DND-41 (cell line): ENCODE results near the gene DLST.

Source experiments
- EZH2 ChIP-seq: IDR thresholded peaks from 3 replicates; pipeline ENCODE4 v1.6.1; 2012; ENCODE audit warnings: borderline replicate concordance, low read depth, mild to moderate bottlenecking, moderate library complexity, low read length, inconsistent platforms; ENCODE audit not compliant: severe bottlenecking
- TF ChIP-seq, protein P1 (sequence below): IDR thresholded peaks from 2 replicates; pipeline ENCODE4 v1.5.1; 2012; ENCODE audit warnings: borderline replicate concordance, low read length, moderate library complexity, mild to moderate bottlenecking; ENCODE audit not compliant: poor library complexity, severe bottlenecking; ENCODE audit errors: extremely low read depth

DNA sequence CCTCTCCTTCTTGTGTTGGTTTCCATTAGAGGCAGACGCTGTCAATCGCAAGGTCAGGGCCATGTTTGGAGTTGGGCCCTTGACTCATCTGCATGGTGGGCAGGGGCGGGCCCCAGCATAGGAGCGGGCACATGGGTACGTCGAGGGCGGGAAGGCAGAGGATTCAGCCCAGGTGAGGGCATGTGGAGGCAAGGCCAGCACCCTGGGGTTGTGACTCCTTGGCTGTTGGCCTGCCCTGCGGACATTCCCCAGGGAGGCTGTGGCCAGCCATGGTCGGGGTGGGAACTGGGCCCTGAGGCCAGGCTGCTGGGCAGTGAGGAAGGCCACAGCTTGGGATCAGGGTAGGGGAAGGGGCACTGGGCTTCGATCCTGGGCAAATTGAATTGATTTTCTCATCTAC lies 31.1 kb downstream of the DLST start:
- TF ChIP-seq, protein P1, sequence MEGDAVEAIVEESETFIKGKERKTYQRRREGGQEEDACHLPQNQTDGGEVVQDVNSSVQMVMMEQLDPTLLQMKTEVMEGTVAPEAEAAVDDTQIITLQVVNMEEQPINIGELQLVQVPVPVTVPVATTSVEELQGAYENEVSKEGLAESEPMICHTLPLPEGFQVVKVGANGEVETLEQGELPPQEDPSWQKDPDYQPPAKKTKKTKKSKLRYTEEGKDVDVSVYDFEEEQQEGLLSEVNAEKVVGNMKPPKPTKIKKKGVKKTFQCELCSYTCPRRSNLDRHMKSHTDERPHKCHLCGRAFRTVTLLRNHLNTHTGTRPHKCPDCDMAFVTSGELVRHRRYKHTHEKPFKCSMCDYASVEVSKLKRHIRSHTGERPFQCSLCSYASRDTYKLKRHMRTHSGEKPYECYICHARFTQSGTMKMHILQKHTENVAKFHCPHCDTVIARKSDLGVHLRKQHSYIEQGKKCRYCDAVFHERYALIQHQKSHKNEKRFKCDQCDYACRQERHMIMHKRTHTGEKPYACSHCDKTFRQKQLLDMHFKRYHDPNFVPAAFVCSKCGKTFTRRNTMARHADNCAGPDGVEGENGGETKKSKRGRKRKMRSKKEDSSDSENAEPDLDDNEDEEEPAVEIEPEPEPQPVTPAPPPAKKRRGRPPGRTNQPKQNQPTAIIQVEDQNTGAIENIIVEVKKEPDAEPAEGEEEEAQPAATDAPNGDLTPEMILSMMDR = no peak
- TF ChIP-seq EZH2 = no peak
